ENCODE measurements around the gene BDH2. TPM values are rescaled to one million over a fixed set of nuclear protein-coding genes. Genes with fewer than 3 reads are reported as not detected.

BDH2 gene
- total RNA-seq, 1 donor from 2014 or later = 42.0 TPM

GRCh38 chr4:103108542-103108941, 8.9 kb upstream of the BDH2 start:
- Histone ChIP-seq H3K36me3 (no peaks in the 10 kb centered on the region), H3K4me3 (no peak overlapping the region), H3K9me3 (no peaks in the 10 kb centered on the region), H3K4me1 (no peaks in the 10 kb centered on the region), H3K27me3 (no peaks in the 10 kb centered on the region), H3K27ac (no peak overlapping the region)
- DNase-seq (ENCODE audit: extremely low spot score in 2 of 2) = no peak
- TF ChIP-seq POLR2AphosphoS5 (IDR thresholded peaks at IDR 0.05; ENCODE audit: insufficient read depth in 1 of 2, low read depth in 1 of 2) = no peak
- TF ChIP-seq CTCF (IDR thresholded peaks at IDR 0.05) = no peak
- no peak for TF ChIP-seq POLR2A (IDR thresholded peaks at IDR 0.05)
- intact Hi-C loops (cut with DNase I) = no loop called here

GRCh38 chr4:103105558-103106356, 6.1 kb upstream of the BDH2 start:
- TF ChIP-seq CTCF (IDR thresholded peaks at IDR 0.05) = no peak
- TF ChIP-seq POLR2A (IDR thresholded peaks at IDR 0.05) = no peak
- H3K36me3 ChIP-seq = no peaks in the 10 kb centered on the region
- no peak for DNase-seq (ENCODE audit: extremely low spot score in 2 of 2)
- H3K4me1 ChIP-seq = no peaks in the 10 kb centered on the region
- no peaks in the 10 kb centered on the region for H3K9me3 ChIP-seq
- intact Hi-C loops (cut with DNase I) = no loop called here
- H3K4me3 ChIP-seq = no peak overlapping the region
- no peaks in the 10 kb centered on the region for H3K27me3 ChIP-seq
- no peak overlapping the region for H3K27ac ChIP-seq

GRCh38 chr4:103104886-103105285, 5.3 kb upstream of the BDH2 start:
- Histone ChIP-seq H3K4me3 (no peak overlapping the region), H3K4me1 (no peaks in the 10 kb centered on the region), H3K9me3 (no peaks in the 10 kb centered on the region), H3K27me3 (no peaks in the 10 kb centered on the region), H3K36me3 (no peaks in the 10 kb centered on the region), H3K27ac (no peak overlapping the region)
- intact Hi-C loops (cut with DNase I) = no loop called here
- TF ChIP-seq POLR2A (IDR thresholded peaks at IDR 0.05) = no peak
- no peak for TF ChIP-seq CTCF (IDR thresholded peaks at IDR 0.05)
- TF ChIP-seq POLR2AphosphoS5 (IDR thresholded peaks at IDR 0.05; ENCODE audit: insufficient read depth in 1 of 2, low read depth in 1 of 2) = no peak
- DNase-seq (ENCODE audit: extremely low spot score in 2 of 2) = no peak

GRCh38 chr4:103100691-103101090, 1.1 kb upstream of the BDH2 start:
- Histone ChIP-seq H3K4me3 (no peak overlapping the region), H3K4me1 (peaks cover 21% of the 10 kb centered on the region), H3K27me3 (no peaks in the 10 kb centered on the region), H3K36me3 (no peaks in the 10 kb centered on the region), H3K27ac (no peak overlapping the region), H3K9me3 (no peaks in the 10 kb centered on the region)
- DNase-seq (ENCODE audit: extremely low spot score in 2 of 2) = no peak
- TF ChIP-seq POLR2A (IDR thresholded peaks at IDR 0.05) (no peak), CTCF (IDR thresholded peaks at IDR 0.05) (no peak), POLR2AphosphoS5 (IDR thresholded peaks at IDR 0.05; ENCODE audit: insufficient read depth in 1 of 2, low read depth in 1 of 2) (no peak)
- intact Hi-C loops (cut with DNase I) = no loop called here

- Histone ChIP-seq H3K9me3 (no peaks in the 10 kb centered on the region), H3K4me1 (peaks cover 21% of the 10 kb centered on the region), H3K4me3 (peak overlapping the region; percentile 28 to 56), H3K27ac (peak overlapping the region; percentile 85), H3K27me3 (no peaks in the 10 kb centered on the region), H3K36me3 (no peaks in the 10 kb centered on the region)
- no peak for TF ChIP-seq POLR2A (IDR thresholded peaks at IDR 0.05)
- no peak for TF ChIP-seq CTCF (IDR thresholded peaks at IDR 0.05)
- TF ChIP-seq POLR2AphosphoS5 (IDR thresholded peaks at IDR 0.05; ENCODE audit: insufficient read depth in 1 of 2, low read depth in 1 of 2) = no peak
- intact Hi-C loops (cut with DNase I) = loop anchor here (10.0 kb wide), 1 partner anchor 654 kb away; no protein-coding TSS in a partner anchor
- no peak for DNase-seq (ENCODE audit: extremely low spot score in 2 of 2)
These were observed 736 bp downstream of the BDH2 start for GRCh38 chr4:103098756-103099440.

Data from vagina (tissue), 2 donors.